Measurements from ENCODE around the gene NECAB2.

NECAB2 gene

GRCh38 chr16:84047626-84048025 is 79.6 kb downstream of the NECAB2 start:
- no peak for FAIRE-seq

- no peak for FAIRE-seq
These were observed 80.2 kb downstream of the NECAB2 start for GRCh38 chr16:84048270-84048669.

- FAIRE-seq, result no peak
These were observed 80.8 kb downstream of the NECAB2 start for GRCh38 chr16:84048871-84049270.

GRCh38 chr16:84049403-84050060 is 81.5 kb downstream of the NECAB2 start:
- FAIRE-seq, result no peak

- FAIRE-seq, result no peak
These were observed 82.3 kb downstream of the NECAB2 start for GRCh38 chr16:84050316-84050715.

- FAIRE-seq, result no peak
These were observed 84.1 kb downstream of the NECAB2 start for GRCh38 chr16:84052071-84052622.
